Measurements from ENCODE around the gene NCBP1. TPM values are rescaled to one million over a fixed set of nuclear protein-coding genes. Genes with fewer than 3 reads are reported as not detected.
A peak's percentile ranks its signal among the peaks of the same experiment; 100 is the strongest.

The NCBP1 gene
- total and polyA plus RNA-seq, 9 of the 15 experiments (the other 6 are each of a cell fraction or from before 2014, with no cell fraction given) = 29.4 to 69.7 (median 57.5) TPM

DNA sequence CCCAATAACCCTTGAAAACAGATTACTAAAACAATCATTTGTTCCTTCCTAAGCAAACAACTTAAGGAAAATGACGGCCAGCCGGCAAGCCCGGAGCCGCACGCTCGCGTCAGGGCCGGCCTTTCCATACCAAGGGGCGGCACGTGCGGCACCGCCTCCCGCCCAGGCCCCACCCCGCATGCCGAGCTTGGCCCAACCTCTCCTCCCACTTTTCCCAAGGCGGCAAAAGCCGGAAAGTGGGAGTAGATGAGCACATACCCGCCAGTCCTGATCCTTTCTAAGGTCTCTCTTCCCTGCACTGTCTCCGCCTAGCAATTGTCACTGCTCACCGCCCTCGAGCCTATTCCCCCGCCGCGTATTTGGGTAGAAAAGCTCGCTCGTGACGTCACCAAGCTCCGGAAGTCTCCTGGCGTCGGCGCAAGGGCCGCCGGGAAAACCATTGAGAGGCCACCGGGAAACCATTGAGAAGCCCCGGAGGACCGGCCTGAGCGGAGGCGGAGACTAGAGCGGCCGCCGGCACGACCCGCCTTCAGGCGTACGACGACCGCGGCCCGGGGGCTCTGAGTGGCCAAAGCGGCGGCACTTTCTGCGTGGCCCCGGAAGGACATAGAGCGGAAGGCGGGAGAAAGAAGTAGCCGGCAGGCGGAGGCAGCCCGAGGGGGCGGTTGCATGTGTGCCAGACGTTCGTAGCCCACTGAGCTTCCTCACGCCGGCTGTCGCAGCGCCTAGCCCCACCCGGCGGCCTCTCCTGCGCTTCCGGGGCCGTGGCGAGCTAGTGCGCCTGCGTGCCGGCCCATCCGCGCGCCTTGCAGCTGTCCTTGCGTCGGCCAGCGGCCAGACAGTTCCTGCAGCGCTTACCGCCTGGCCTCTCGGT lies at the start of gene NCBP1, which contains the start of gene TSTD2 (continued):
- TF ChIP-seq RNF2 (IDR thresholded peaks at IDR 0.05) (no peak; the same call in 1 of the 2 replicates), MCM3 (IDR thresholded peaks at IDR 0.05) (no peak), CREB1 (IDR thresholded peaks at IDR 0.05) (peak; percentile 90), CREB1 (CRISPR knock-in tag; IDR thresholded peaks at IDR 0.05) (peak; percentile 92), HDAC6 (IDR thresholded peaks at IDR 0.05; ENCODE audit: low read depth, low read length) (no peak), ZNF780A (CRISPR knock-in tag; IDR thresholded peaks at IDR 0.05) (no peak), ZNF253 (CRISPR knock-in tag; conservative IDR thresholded peaks at IDR 0.05) (no peak), ARNT (IDR thresholded peaks at IDR 0.05) (no peak), CHD2 (IDR thresholded peaks at IDR 0.05; ENCODE audit: low read depth, low read length) (no peak), DIDO1 (tag; IDR thresholded peaks at IDR 0.05; ENCODE audit: low read depth) (peak; percentile 43; the same call in 1 of the 2 replicates), MAFG (tag; conservative IDR thresholded peaks at IDR 0.05) (no peak), NBN (IDR thresholded peaks at IDR 0.05; ENCODE audit: low read depth) (peak; percentile 100), BCL6 (CRISPR knock-in tag; IDR thresholded peaks at IDR 0.05) (no peak), SP2 (IDR thresholded peaks at IDR 0.05; ENCODE audit: extremely low read depth, low read depth, low read length, poor library complexity, severe bottlenecking) (peak; percentile 95), CBX1 (IDR thresholded peaks at IDR 0.05; ENCODE audit: low read depth) (no peak; the same call in 1 of the 2 replicates)
- TF ChIP-seq, protein P1, sequence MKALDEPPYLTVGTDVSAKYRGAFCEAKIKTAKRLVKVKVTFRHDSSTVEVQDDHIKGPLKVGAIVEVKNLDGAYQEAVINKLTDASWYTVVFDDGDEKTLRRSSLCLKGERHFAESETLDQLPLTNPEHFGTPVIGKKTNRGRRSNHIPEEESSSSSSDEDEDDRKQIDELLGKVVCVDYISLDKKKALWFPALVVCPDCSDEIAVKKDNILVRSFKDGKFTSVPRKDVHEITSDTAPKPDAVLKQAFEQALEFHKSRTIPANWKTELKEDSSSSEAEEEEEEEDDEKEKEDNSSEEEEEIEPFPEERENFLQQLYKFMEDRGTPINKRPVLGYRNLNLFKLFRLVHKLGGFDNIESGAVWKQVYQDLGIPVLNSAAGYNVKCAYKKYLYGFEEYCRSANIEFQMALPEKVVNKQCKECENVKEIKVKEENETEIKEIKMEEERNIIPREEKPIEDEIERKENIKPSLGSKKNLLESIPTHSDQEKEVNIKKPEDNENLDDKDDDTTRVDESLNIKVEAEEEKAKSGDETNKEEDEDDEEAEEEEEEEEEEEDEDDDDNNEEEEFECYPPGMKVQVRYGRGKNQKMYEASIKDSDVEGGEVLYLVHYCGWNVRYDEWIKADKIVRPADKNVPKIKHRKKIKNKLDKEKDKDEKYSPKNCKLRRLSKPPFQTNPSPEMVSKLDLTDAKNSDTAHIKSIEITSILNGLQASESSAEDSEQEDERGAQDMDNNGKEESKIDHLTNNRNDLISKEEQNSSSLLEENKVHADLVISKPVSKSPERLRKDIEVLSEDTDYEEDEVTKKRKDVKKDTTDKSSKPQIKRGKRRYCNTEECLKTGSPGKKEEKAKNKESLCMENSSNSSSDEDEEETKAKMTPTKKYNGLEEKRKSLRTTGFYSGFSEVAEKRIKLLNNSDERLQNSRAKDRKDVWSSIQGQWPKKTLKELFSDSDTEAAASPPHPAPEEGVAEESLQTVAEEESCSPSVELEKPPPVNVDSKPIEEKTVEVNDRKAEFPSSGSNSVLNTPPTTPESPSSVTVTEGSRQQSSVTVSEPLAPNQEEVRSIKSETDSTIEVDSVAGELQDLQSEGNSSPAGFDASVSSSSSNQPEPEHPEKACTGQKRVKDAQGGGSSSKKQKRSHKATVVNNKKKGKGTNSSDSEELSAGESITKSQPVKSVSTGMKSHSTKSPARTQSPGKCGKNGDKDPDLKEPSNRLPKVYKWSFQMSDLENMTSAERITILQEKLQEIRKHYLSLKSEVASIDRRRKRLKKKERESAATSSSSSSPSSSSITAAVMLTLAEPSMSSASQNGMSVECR (CRISPR knock-in tag; IDR thresholded peaks at IDR 0.05) = peak; percentile 39; the same call in 1 of the 2 replicates
- TF ChIP-seq, protein P2, sequence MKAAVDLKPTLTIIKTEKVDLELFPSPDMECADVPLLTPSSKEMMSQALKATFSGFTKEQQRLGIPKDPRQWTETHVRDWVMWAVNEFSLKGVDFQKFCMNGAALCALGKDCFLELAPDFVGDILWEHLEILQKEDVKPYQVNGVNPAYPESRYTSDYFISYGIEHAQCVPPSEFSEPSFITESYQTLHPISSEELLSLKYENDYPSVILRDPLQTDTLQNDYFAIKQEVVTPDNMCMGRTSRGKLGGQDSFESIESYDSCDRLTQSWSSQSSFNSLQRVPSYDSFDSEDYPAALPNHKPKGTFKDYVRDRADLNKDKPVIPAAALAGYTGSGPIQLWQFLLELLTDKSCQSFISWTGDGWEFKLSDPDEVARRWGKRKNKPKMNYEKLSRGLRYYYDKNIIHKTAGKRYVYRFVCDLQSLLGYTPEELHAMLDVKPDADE (conservative IDR thresholded peaks at IDR 0.05; ENCODE audit: control insufficient read depth, low read depth, low read length) = peak; percentile 68; the same call in 1 of the 2 replicates
- TF ChIP-seq, protein P3, sequence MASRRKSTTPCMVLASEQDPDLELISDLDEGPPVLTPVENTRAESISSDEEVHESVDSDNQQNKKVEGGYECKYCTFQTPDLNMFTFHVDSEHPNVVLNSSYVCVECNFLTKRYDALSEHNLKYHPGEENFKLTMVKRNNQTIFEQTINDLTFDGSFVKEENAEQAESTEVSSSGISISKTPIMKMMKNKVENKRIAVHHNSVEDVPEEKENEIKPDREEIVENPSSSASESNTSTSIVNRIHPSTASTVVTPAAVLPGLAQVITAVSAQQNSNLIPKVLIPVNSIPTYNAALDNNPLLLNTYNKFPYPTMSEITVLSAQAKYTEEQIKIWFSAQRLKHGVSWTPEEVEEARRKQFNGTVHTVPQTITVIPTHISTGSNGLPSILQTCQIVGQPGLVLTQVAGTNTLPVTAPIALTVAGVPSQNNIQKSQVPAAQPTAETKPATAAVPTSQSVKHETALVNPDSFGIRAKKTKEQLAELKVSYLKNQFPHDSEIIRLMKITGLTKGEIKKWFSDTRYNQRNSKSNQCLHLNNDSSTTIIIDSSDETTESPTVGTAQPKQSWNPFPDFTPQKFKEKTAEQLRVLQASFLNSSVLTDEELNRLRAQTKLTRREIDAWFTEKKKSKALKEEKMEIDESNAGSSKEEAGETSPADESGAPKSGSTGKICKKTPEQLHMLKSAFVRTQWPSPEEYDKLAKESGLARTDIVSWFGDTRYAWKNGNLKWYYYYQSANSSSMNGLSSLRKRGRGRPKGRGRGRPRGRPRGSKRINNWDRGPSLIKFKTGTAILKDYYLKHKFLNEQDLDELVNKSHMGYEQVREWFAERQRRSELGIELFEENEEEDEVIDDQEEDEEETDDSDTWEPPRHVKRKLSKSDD (conservative IDR thresholded peaks at IDR 0.05; ENCODE audit: low read length) = no peak
- TF ChIP-seq, protein P4, sequence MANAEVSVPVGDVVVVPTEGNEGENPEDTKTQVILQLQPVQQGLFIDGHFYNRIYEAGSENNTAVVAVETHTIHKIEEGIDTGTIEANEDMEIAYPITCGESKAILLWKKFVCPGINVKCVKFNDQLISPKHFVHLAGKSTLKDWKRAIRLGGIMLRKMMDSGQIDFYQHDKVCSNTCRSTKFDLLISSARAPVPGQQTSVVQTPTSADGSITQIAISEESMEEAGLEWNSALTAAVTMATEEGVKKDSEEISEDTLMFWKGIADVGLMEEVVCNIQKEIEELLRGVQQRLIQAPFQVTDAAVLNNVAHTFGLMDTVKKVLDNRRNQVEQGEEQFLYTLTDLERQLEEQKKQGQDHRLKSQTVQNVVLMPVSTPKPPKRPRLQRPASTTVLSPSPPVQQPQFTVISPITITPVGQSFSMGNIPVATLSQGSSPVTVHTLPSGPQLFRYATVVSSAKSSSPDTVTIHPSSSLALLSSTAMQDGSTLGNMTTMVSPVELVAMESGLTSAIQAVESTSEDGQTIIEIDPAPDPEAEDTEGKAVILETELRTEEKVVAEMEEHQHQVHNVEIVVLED (CRISPR knock-in tag; IDR thresholded peaks at IDR 0.05) = peak; percentile 85
